HepG2 (cell line): ENCODE data around the gene HDAC3. TPM values are rescaled to one million over a fixed set of nuclear protein-coding genes. Genes with fewer than 3 reads are reported as not detected.

Experiments used
- AGO2 ChIP-seq: fragments of 200-400 bp; formaldehyde crosslinking; optimal IDR thresholded peaks from 2 replicates; pipeline ENCODE3; 2017; ENCODE audit warnings: mild to moderate bottlenecking, low read depth, low read length, moderate library complexity
- ATF1 ChIP-seq: IDR thresholded peaks from 2 replicates; pipeline ENCODE4 v1.6.1; 2016; ENCODE audit warnings: mild to moderate bottlenecking, control low read depth
- GABPB1 ChIP-seq: IDR thresholded peaks from 2 replicates; pipeline ENCODE4 v1.6.1; 2016; ENCODE audit warnings: mild to moderate bottlenecking, missing genetic modification reagents, moderate library complexity, missing compliant biosample characterization
- GZF1 ChIP-seq: sonication (generic); formaldehyde crosslinking; IDR thresholded peaks from 2 replicates; pipeline ENCODE4 v1.5.1; 2020; ENCODE audit warnings: mild to moderate bottlenecking, missing genetic modification reagents
- HNRNPUL1 ChIP-seq: fragments of 200-400 bp; formaldehyde crosslinking; IDR thresholded peaks from 2 replicates; pipeline ENCODE4 v1.6.1; 2017; ENCODE audit warnings: low read depth, mild to moderate bottlenecking, low read length, moderate library complexity
- KLF6 ChIP-seq: IDR thresholded peaks from 2 replicates; pipeline ENCODE4 v1.8.0; 2016; ENCODE audit warnings: missing biosample characterization, missing genetic modification reagents
- MED8 ChIP-seq: sonication (generic); formaldehyde crosslinking; IDR thresholded peaks from 2 replicates; pipeline ENCODE4 v1.8.1; 2023; ENCODE audit warnings: mild to moderate bottlenecking, missing genetic modification reagents; ENCODE audit not compliant: insufficient replicate concordance
- NR2F6 ChIP-seq, 2 experiments: IDR thresholded peaks; 2 replicates each; pipeline ENCODE4 v1.6.1; 2016; ENCODE audit warnings: antibody characterized with exemption in 1 of 2, mild to moderate bottlenecking in 1 of 2
- TAF1 ChIP-seq: sonication (generic); formaldehyde crosslinking; IDR thresholded peaks from 2 replicates; pipeline ENCODE4 v1.4.0; 2020; ENCODE audit warnings: missing genetic modification reagents
- THRA ChIP-seq: sonication (generic); formaldehyde crosslinking; IDR thresholded peaks from 2 replicates; pipeline ENCODE4 v1.4.0; 2020; ENCODE audit warnings: missing genetic modification reagents, borderline replicate concordance
- ZFP36 ChIP-seq: fragments of 150-350 bp; IDR thresholded peaks from 2 replicates; pipeline ENCODE4 v1.6.1; 2018; ENCODE audit warnings: borderline replicate concordance, low read length, low read depth; ENCODE audit not compliant: partially characterized antibody
- ZFX ChIP-seq: sonication (generic); formaldehyde crosslinking; IDR thresholded peaks from 2 replicates; pipeline ENCODE4 v1.4.0; 2020; ENCODE audit warnings: mild to moderate bottlenecking, low read depth, missing genetic modification reagents, moderate library complexity
- ZMYM3 ChIP-seq: sonication (generic); formaldehyde crosslinking; IDR thresholded peaks from 2 replicates; pipeline ENCODE4 v1.5.1; 2020; ENCODE audit warnings: mild to moderate bottlenecking, missing genetic modification reagents
- ZNF3 ChIP-seq: IDR thresholded peaks from 2 replicates; pipeline ENCODE4 v1.7.0; 2017; ENCODE audit warnings: inconsistent platforms
- ZNF510 ChIP-seq: sonication (generic); formaldehyde crosslinking; IDR thresholded peaks from 2 replicates; pipeline ENCODE4 v1.4.0; 2020; ENCODE audit warnings: low read depth, mild to moderate bottlenecking, missing genetic modification reagents
- ZNF570 ChIP-seq: sonication (generic); formaldehyde crosslinking; IDR thresholded peaks from 2 replicates; pipeline ENCODE4 v1.4.0; 2020; ENCODE audit warnings: mild to moderate bottlenecking, missing genetic modification reagents, borderline replicate concordance
- ZNF775 ChIP-seq: sonication (generic); formaldehyde crosslinking; IDR thresholded peaks from 2 replicates; pipeline ENCODE4 v1.4.0; 2020; ENCODE audit warnings: missing genetic modification reagents, mild to moderate bottlenecking, moderate library complexity, borderline replicate concordance
- ZNF841 ChIP-seq: sonication (generic); formaldehyde crosslinking; IDR thresholded peaks from 2 replicates; pipeline ENCODE4 v1.8.1; 2023; ENCODE audit warnings: missing genetic modification reagents, borderline replicate concordance
- polyA plus RNA-seq, 8 experiments: library from polyadenylated mRNA; depleted of rRNA in 3 of 8; stranded (reverse) in 7 of 8; unstranded in 1 of 8; fragments of >200 nt; fragmentation: Illumina TruSeq in 4 of 8; extraction: Trizol in 4 of 8; gene quantifications; 2 replicates each; pipeline versions ENCODE4 v1.2.1 to v1.2.3, GENCODE V29; 2011 to 2016; ENCODE audit warnings: low read depth in 4 of 8, missing spikeins in 1 of 8, mixed read lengths in 1 of 8; ENCODE audit not compliant: insufficient read depth in 1 of 8
- total RNA-seq, 5 experiments: library from RNA; depleted of rRNA; stranded (reverse); fragments of >200 nt; fragmentation: Illumina TruSeq; extraction: Trizol; gene quantifications; 2 replicates each; pipeline ENCODE4 v1.2.3, GENCODE V29; 2016; ENCODE audit warnings: low read depth in 1 of 5
- TF ChIP-seq, protein P1 (sequence below): sonication (generic); formaldehyde crosslinking; IDR thresholded peaks from 2 replicates; pipeline ENCODE4 v1.5.0; 2020; ENCODE audit warnings: mild to moderate bottlenecking, missing genetic modification reagents, borderline replicate concordance
- TF ChIP-seq, protein P2 (sequence below): sonication (generic); formaldehyde crosslinking; IDR thresholded peaks from 2 replicates; pipeline ENCODE4 v1.9.0; 2021; ENCODE audit warnings: missing genetic modification reagents, borderline replicate concordance
- TF ChIP-seq, protein P3 (sequence below): sonication (generic); formaldehyde crosslinking; IDR thresholded peaks from 2 replicates; pipeline ENCODE4 v1.5.0; 2020; ENCODE audit warnings: mild to moderate bottlenecking, missing genetic modification reagents, moderate library complexity
- TF ChIP-seq, protein P4 (sequence below): sonication (generic); formaldehyde crosslinking; IDR thresholded peaks from 2 replicates; pipeline ENCODE4 v1.4.0; 2020; ENCODE audit warnings: mild to moderate bottlenecking, missing genetic modification reagents, borderline replicate concordance

HDAC3 gene
- total and polyA plus RNA-seq, 2 of the 13 experiments (the other 11 are each of a cell fraction or from before 2014, with no cell fraction given), result 84.0 to 94.1 TPM

DNA sequence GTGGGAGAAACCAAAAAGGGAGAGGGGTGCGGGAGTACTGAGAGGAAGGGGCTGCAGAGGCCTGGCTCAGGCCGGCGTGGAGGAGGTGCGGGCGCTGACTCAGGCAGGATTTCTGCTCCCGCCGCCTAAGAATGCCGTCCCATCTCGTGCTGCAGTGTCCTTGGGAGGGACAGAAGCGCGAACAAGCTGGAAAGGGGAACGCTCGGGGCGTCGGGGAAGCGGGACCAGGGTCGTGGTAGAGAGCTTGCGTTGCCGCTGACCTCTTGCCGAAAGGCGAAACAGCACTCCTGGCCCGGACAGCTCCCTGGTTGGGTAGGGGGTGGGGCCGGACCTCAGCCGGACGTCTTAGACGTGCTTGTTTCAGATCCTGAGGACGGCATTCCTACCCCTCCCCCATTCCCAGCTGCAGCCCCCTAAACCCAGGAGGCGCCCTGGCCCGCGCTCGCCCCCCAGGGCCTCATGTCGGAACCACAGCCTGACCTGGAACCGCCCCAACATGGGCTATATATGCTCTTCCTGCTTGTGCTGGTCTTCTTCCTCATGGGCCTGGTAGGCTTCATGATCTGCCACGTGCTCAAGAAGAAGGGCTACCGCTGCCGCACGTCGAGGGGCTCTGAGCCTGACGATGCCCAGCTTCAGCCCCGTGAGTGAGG is 1.2 kb upstream of the HDAC3 start (continued):
- TF ChIP-seq THRA (CRISPR knock-in tag) (no peak), ZNF775 (CRISPR knock-in tag) (no peak), MED8 (CRISPR knock-in tag) (no peak), ATF1 (CRISPR knock-in tag) (no peak), TAF1 (CRISPR knock-in tag) (no peak), KLF6 (CRISPR knock-in tag) (no peak), AGO2 (peak; percentile 62), ZNF510 (CRISPR knock-in tag) (no peak), GZF1 (CRISPR knock-in tag) (no peak), ZFX (CRISPR knock-in tag) (peak; percentile 41), NR2F6 (IDR thresholded peaks at IDR 0.05) (no peak), NR2F6 (CRISPR knock-in tag; IDR thresholded peaks at IDR 0.05) (no peak), ZNF3 (CRISPR knock-in tag) (no peak), ZMYM3 (CRISPR knock-in tag) (no peak), HNRNPUL1 (no peak), GABPB1 (CRISPR knock-in tag) (peak; percentile 45; the same call in 1 of the 2 replicates), ZFP36 (no peak), ZNF570 (no peak), ZNF841 (no peak)
- TF ChIP-seq, protein P1, sequence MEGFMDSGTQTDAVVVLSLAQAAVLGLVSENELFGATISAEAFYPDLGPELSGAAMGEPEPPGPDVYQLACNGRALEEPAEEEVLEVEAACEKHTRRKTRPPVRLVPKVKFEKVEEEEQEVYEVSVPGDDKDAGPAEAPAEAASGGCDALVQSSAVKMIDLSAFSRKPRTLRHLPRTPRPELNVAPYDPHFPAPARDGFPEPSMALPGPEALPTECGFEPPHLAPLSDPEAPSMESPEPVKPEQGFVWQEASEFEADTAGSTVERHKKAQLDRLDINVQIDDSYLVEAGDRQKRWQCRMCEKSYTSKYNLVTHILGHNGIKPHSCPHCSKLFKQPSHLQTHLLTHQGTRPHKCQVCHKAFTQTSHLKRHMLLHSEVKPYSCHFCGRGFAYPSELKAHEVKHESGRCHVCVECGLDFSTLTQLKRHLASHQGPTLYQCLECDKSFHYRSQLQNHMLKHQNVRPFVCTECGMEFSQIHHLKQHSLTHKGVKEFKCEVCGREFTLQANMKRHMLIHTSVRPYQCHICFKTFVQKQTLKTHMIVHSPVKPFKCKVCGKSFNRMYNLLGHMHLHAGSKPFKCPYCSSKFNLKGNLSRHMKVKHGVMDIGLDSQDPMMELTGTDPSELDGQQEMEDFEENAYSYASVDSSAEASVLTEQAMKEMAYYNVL (CRISPR knock-in tag), result peak; percentile 39; the same call in 1 of the 2 replicates
- TF ChIP-seq, protein P2, sequence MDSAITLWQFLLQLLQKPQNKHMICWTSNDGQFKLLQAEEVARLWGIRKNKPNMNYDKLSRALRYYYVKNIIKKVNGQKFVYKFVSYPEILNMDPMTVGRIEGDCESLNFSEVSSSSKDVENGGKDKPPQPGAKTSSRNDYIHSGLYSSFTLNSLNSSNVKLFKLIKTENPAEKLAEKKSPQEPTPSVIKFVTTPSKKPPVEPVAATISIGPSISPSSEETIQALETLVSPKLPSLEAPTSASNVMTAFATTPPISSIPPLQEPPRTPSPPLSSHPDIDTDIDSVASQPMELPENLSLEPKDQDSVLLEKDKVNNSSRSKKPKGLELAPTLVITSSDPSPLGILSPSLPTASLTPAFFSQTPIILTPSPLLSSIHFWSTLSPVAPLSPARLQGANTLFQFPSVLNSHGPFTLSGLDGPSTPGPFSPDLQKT, result no peak
- TF ChIP-seq, protein P3, sequence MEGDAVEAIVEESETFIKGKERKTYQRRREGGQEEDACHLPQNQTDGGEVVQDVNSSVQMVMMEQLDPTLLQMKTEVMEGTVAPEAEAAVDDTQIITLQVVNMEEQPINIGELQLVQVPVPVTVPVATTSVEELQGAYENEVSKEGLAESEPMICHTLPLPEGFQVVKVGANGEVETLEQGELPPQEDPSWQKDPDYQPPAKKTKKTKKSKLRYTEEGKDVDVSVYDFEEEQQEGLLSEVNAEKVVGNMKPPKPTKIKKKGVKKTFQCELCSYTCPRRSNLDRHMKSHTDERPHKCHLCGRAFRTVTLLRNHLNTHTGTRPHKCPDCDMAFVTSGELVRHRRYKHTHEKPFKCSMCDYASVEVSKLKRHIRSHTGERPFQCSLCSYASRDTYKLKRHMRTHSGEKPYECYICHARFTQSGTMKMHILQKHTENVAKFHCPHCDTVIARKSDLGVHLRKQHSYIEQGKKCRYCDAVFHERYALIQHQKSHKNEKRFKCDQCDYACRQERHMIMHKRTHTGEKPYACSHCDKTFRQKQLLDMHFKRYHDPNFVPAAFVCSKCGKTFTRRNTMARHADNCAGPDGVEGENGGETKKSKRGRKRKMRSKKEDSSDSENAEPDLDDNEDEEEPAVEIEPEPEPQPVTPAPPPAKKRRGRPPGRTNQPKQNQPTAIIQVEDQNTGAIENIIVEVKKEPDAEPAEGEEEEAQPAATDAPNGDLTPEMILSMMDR (CRISPR knock-in tag), result peak; percentile 75
- TF ChIP-seq, protein P4, sequence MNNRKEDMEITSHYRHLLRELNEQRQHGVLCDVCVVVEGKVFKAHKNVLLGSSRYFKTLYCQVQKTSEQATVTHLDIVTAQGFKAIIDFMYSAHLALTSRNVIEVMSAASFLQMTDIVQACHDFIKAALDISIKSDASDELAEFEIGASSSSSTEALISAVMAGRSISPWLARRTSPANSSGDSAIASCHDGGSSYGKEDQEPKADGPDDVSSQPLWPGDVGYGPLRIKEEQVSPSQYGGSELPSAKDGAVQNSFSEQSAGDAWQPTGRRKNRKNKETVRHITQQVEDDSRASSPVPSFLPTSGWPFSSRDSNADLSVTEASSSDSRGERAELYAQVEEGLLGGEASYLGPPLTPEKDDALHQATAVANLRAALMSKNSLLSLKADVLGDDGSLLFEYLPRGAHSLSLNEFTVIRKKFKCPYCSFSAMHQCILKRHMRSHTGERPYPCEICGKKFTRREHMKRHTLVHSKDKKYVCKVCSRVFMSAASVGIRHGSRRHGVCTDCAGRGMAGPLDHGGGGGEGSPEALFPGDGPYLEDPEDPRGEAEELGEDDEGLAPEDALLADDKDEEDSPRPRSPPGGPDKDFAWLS, result no peak
